Activated T-helper 1 cell treated with anti-CD3 and anti-CD28 coated beads, Interleukin-2, amount 50 U/mL, for 16 hours (primary cell): ENCODE data around the gene CGN.

Experiments used
- DNase-seq, 2 donors: peaks; one replicate each; pipeline ENCODE4 v3.0.0-alpha.2; 2020; ENCODE audit warnings: low read depth in 1 of 2, low spot score in 1 of 2

CGN gene

GRCh38 chr1:151585622-151586021 is 74.4 kb downstream of the CGN start:
- DNase-seq = no peak
